H9 (cell line): ENCODE measurements around the gene CRHR2. TPM values are rescaled to one million over a fixed set of nuclear protein-coding genes. Genes with fewer than 3 reads are reported as not detected.

Source experiments
- DNase-seq: peaks from one replicate; pipeline ENCODE4 v3.0.0-alpha.2; 2017
- H2AFZ ChIP-seq: one replicate; pipeline ENCODE4 v1.6.1; 2013; ENCODE audit warnings: mild to moderate bottlenecking, low read length, control low read depth, moderate library complexity
- H2AK5ac ChIP-seq: 2 replicates; pipeline ENCODE4 v1.6.1; 2013; ENCODE audit warnings: low read length, control low read depth, mixed read lengths; ENCODE audit not compliant: insufficient read length
- H2BK120ac ChIP-seq: one replicate; pipeline ENCODE4 v1.6.1; 2013; ENCODE audit warnings: low read depth, mild to moderate bottlenecking, low read length, control low read depth, inconsistent platforms; ENCODE audit not compliant: poor library complexity, severe bottlenecking
- H2BK12ac ChIP-seq: 2 replicates; pipeline ENCODE4 v1.6.1; 2013; ENCODE audit warnings: low read length, control low read depth, mixed read lengths, low read depth; ENCODE audit not compliant: insufficient read length
- H2BK15ac ChIP-seq: 2 replicates; pipeline ENCODE4 v1.6.1; 2013; ENCODE audit warnings: low read depth, low read length, control low read depth
- H2BK20ac ChIP-seq: one replicate; pipeline ENCODE4 v1.6.1; 2013; ENCODE audit warnings: low read depth, mild to moderate bottlenecking, low read length, control low read depth, inconsistent platforms; ENCODE audit not compliant: poor library complexity, severe bottlenecking
- H2BK5ac ChIP-seq: 2 replicates; pipeline ENCODE4 v1.6.1; 2013; ENCODE audit warnings: low read length, control low read depth, mixed read lengths; ENCODE audit not compliant: insufficient read length
- H3K14ac ChIP-seq: 2 replicates; pipeline ENCODE4 v1.6.1; 2013; ENCODE audit warnings: low read length, control low read depth; ENCODE audit not compliant: insufficient read depth
- H3K18ac ChIP-seq: 2 replicates; pipeline ENCODE4 v1.6.1; 2013; ENCODE audit warnings: low read depth, mild to moderate bottlenecking, mixed read lengths, low read length, control low read depth; ENCODE audit not compliant: insufficient read length
- H3K23ac ChIP-seq: 2 replicates; pipeline ENCODE4 v1.6.1; 2013; ENCODE audit warnings: low read length, control low read depth, mixed read lengths, low read depth; ENCODE audit not compliant: insufficient read length
- H3K23me2 ChIP-seq: 2 replicates; pipeline ENCODE4 v1.6.1; 2013; ENCODE audit warnings: low read depth, mild to moderate bottlenecking, mixed read lengths, low read length, control low read depth; ENCODE audit not compliant: insufficient read length, poor library complexity, severe bottlenecking
- H3K27ac ChIP-seq: 2 replicates; pipeline ENCODE4 v1.5.1; 2013; ENCODE audit warnings: low read length, control low read depth, mixed read lengths, low read depth; ENCODE audit not compliant: insufficient read length
- H3K27me3 ChIP-seq: 2 replicates; pipeline ENCODE4 v1.6.1; 2013; ENCODE audit warnings: low read length, control low read depth, inconsistent platforms; ENCODE audit not compliant: insufficient read depth
- H3K4ac ChIP-seq: 2 replicates; pipeline ENCODE4 v1.6.1; 2013; ENCODE audit warnings: low read depth, mild to moderate bottlenecking, control low read depth, inconsistent platforms, low read length, moderate library complexity
- H3K4me1 ChIP-seq: 2 replicates; pipeline ENCODE4 v1.6.1; 2013; ENCODE audit warnings: low read length, control low read depth, inconsistent platforms; ENCODE audit not compliant: insufficient read depth
- H3K4me2 ChIP-seq: 2 replicates; pipeline ENCODE4 v1.6.1; 2013; ENCODE audit warnings: low read length, control low read depth, mixed read lengths; ENCODE audit not compliant: insufficient read length, insufficient read depth
- H3K56ac ChIP-seq: 2 replicates; pipeline ENCODE4 v1.6.1; 2013; ENCODE audit warnings: low read depth, mild to moderate bottlenecking, mixed read lengths, low read length, control low read depth; ENCODE audit not compliant: insufficient read length
- H3K79me1 ChIP-seq: 2 replicates; pipeline ENCODE4 v1.6.1; 2013; ENCODE audit warnings: low read depth, mild to moderate bottlenecking, moderate library complexity, low read length, control low read depth, inconsistent platforms; ENCODE audit not compliant: insufficient read depth, poor library complexity, severe bottlenecking
- H3K79me2 ChIP-seq: 2 replicates; pipeline ENCODE4 v1.6.1; 2013; ENCODE audit warnings: low read length, control low read depth, inconsistent platforms; ENCODE audit not compliant: insufficient read depth
- H3K9ac ChIP-seq: 2 replicates; pipeline ENCODE4 v1.6.1; 2013; ENCODE audit warnings: low read length, control low read depth, mixed read lengths; ENCODE audit not compliant: insufficient read length; ENCODE audit errors: extremely low read depth
- H3K9me3 ChIP-seq: one replicate; pipeline ENCODE4 v1.6.1; 2013; ENCODE audit warnings: low read depth, low read length, inconsistent platforms; ENCODE audit not compliant: control insufficient read depth
- H3T11ph ChIP-seq: one replicate; pipeline ENCODE4 v1.6.1; 2013; ENCODE audit warnings: mild to moderate bottlenecking, low read length, control low read depth, inconsistent platforms
- H4K20me1 ChIP-seq: one replicate; pipeline ENCODE4 v1.6.1; 2013; ENCODE audit not compliant: control insufficient read depth, insufficient read length, insufficient read depth
- H4K5ac ChIP-seq: 2 replicates; pipeline ENCODE4 v1.6.1; 2013; ENCODE audit warnings: low read depth, mild to moderate bottlenecking, mixed read lengths, low read length, control low read depth; ENCODE audit not compliant: insufficient read length
- H4K8ac ChIP-seq: replicated peaks from 2 replicates; pipeline ENCODE4 v1.6.1; 2013; ENCODE audit warnings: low read length, control low read depth, mixed read lengths, low read depth; ENCODE audit not compliant: insufficient read length
- H4K91ac ChIP-seq: 2 replicates; pipeline ENCODE4 v1.6.1; 2013; ENCODE audit warnings: low read depth, mild to moderate bottlenecking, moderate library complexity, mixed read lengths, low read length, control low read depth; ENCODE audit not compliant: insufficient read length
- H3K27ac Mint-ChIP-seq, 3 experiments: 2 replicates in 2 of 3; 3 replicates in 1 of 3; pipeline ENCODE4 v1.8.0; 2020 to 2021; ENCODE audit warnings: mixed read lengths in 3 of 3, mild to moderate bottlenecking in 1 of 3, moderate library complexity in 1 of 3
- H3K27me3 Mint-ChIP-seq: 2 replicates; pipeline ENCODE4 v1.8.0; 2021; ENCODE audit warnings: low read depth, mild to moderate bottlenecking, moderate library complexity, mixed read lengths
- H3K36me3 Mint-ChIP-seq, 3 experiments: 2 replicates in 2 of 3; 3 replicates in 1 of 3; pipeline ENCODE4 v1.8.0; 2020 to 2021; ENCODE audit warnings: low read depth in 3 of 3, mixed read lengths in 3 of 3; ENCODE audit not compliant: insufficient read depth in 1 of 3
- H3K4me1 Mint-ChIP-seq, 2 experiments: 2 replicates each; pipeline ENCODE4 v1.8.0; 2020; ENCODE audit warnings: mixed read lengths in 2 of 2
- H3K4me3 Mint-ChIP-seq, 2 experiments: 2 replicates in 1 of 2; 3 replicates in 1 of 2; pipeline ENCODE4 v1.8.0; 2020 to 2021; ENCODE audit warnings: mild to moderate bottlenecking in 2 of 2, mixed read lengths in 2 of 2, moderate library complexity in 1 of 2
- H3K9me3 Mint-ChIP-seq, 2 experiments: 2 replicates in 1 of 2; 3 replicates in 1 of 2; pipeline ENCODE4 v1.8.0; 2020; ENCODE audit warnings: mild to moderate bottlenecking in 2 of 2, mixed read lengths in 2 of 2, moderate library complexity in 1 of 2
- WGBS: extraction: QIAGEN DNeasy Blood & Tissue Kit; methylation state at CpG from one replicate; pipeline ENCODE4 v1.1.7; 2013; ENCODE audit warnings: missing lambda C conversion rate, low lambda C conversion rate, mixed read lengths; ENCODE audit not compliant: insufficient read length; ENCODE audit errors: extremely low coverage; 5-methylcytosine and 5-hydroxymethylcytosine counted together
- total RNA-seq: library from RNA; stranded (reverse); gene quantifications from 2 replicates; pipeline ENCODE4 v1.2.1, GENCODE V29; 2021
- TF ChIP-seq, protein P1 (sequence below): fragments of 200-600 bp; sonication (generic); conservative IDR thresholded peaks from 3 replicates; pipeline ENCODE4 v1.8.0; 2021; ENCODE audit warnings: antibody characterized with exemption, mild to moderate bottlenecking

CRHR2 gene
- total RNA-seq, 1 experiment from 2014 or later, result 0.07 TPM

DNA sequence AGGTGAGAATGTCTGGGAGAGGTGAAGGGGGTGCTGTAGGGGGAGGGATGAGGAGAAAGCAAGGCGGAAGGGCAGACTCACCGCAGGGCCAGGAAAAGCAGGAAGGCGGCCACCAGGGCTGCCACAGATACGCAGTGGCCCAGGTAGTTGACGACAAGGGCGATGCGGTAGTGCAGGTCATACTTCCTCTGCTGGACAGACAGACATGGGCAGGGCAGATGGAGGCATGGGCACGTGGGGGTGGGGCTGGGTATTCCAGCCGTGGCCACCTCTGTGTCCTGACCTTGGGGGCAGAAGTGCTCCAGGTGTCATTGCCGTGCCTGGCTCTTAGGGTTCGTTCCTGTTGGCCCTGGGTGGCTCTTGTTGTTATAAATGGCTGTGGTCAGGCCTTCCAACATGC is 16.8 kb downstream of the CRHR2 start:
- WGBS, result no CpG with 5 or more reads among the region's 11 CpGs
- Histone ChIP-seq H2BK15ac (no peak overlapping the region), H3K9ac (no peak overlapping the region), H2BK120ac (no peak overlapping the region), H3K79me1 (no peaks in the 10 kb centered on the region), H2AFZ (no peak overlapping the region), H3K56ac (no peak overlapping the region), H3K23me2 (no peaks in the 10 kb centered on the region), H2BK5ac (no peak overlapping the region), H3K23ac (no peak overlapping the region), H4K20me1 (no peaks in the 10 kb centered on the region), H3K27ac (no peak overlapping the region), H3K4ac (no peak overlapping the region), H3K9me3 (no peaks in the 10 kb centered on the region), H3K79me2 (no peaks in the 10 kb centered on the region), H3K4me2 (no peak overlapping the region), H3K4me1 (no peaks in the 10 kb centered on the region), H2AK5ac (no peak overlapping the region), H2BK12ac (no peak overlapping the region), H2BK20ac (no peak overlapping the region), H3T11ph (no peak overlapping the region), H4K91ac (no peak overlapping the region), H4K5ac (no peak overlapping the region), H4K8ac (no peak overlapping the region), H3K14ac (no peak overlapping the region), H3K18ac (no peak overlapping the region), H3K27me3 (no peaks in the 10 kb centered on the region)
- TF ChIP-seq, protein P1, sequence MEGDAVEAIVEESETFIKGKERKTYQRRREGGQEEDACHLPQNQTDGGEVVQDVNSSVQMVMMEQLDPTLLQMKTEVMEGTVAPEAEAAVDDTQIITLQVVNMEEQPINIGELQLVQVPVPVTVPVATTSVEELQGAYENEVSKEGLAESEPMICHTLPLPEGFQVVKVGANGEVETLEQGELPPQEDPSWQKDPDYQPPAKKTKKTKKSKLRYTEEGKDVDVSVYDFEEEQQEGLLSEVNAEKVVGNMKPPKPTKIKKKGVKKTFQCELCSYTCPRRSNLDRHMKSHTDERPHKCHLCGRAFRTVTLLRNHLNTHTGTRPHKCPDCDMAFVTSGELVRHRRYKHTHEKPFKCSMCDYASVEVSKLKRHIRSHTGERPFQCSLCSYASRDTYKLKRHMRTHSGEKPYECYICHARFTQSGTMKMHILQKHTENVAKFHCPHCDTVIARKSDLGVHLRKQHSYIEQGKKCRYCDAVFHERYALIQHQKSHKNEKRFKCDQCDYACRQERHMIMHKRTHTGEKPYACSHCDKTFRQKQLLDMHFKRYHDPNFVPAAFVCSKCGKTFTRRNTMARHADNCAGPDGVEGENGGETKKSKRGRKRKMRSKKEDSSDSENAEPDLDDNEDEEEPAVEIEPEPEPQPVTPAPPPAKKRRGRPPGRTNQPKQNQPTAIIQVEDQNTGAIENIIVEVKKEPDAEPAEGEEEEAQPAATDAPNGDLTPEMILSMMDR, result no peak
- Mint-ChIP-seq H3K36me3 (no peaks in the 10 kb centered on the region), H3K4me3 (no peak overlapping the region), H3K27ac (no peak overlapping the region), H3K9me3 (no peaks in the 10 kb centered on the region), H3K27me3 (no peaks in the 10 kb centered on the region; the same call in 1 of the 2 replicates), H3K4me1 (peaks cover 11 to 16% of the 10 kb centered on the region in 2 experiments)
- no peak for DNase-seq
